ENCODE results near the gene CHCHD3. TPM values are rescaled to one million over a fixed set of nuclear protein-coding genes. Genes with fewer than 3 reads are reported as not detected.
"Not testable (repeated sequence)": the region's sequence is repeated elsewhere in the genome, so short reads cannot be mapped to it uniquely, and the experiment has no call there.

The CHCHD3 gene
- total RNA-seq, 3 donors from 2014 or later, result 71.9 to 76.4 (median 72.9) TPM

DNA sequence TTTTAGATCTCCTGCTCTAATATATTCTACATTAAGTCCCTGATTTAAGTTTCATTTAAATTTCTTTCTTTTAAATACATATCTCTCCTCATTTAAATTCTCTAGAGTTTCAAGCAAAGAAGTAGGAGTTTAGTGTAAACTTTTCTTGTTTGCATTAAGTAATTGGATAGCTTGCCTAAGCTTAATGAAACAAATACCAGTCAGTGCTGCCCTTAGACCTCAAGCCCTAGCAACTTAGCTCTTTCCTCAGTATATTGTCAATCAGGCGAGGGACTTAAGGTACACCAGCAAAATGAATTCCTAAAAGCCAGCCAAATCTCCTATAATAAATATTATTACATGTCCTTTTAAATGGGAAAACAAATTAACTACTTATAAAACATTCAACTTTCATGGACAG is 101.5 kb downstream of the CHCHD3 start:
- intact Hi-C loops (cut with DNase I, micrococcal nuclease), result no loop called here
- TF ChIP-seq, protein P1, sequence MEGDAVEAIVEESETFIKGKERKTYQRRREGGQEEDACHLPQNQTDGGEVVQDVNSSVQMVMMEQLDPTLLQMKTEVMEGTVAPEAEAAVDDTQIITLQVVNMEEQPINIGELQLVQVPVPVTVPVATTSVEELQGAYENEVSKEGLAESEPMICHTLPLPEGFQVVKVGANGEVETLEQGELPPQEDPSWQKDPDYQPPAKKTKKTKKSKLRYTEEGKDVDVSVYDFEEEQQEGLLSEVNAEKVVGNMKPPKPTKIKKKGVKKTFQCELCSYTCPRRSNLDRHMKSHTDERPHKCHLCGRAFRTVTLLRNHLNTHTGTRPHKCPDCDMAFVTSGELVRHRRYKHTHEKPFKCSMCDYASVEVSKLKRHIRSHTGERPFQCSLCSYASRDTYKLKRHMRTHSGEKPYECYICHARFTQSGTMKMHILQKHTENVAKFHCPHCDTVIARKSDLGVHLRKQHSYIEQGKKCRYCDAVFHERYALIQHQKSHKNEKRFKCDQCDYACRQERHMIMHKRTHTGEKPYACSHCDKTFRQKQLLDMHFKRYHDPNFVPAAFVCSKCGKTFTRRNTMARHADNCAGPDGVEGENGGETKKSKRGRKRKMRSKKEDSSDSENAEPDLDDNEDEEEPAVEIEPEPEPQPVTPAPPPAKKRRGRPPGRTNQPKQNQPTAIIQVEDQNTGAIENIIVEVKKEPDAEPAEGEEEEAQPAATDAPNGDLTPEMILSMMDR (IDR thresholded peaks at IDR 0.05), result no peak
- H3K36me3 ChIP-seq (ENCODE audit: low read depth), result no peaks in the 10 kb centered on the region

DNA sequence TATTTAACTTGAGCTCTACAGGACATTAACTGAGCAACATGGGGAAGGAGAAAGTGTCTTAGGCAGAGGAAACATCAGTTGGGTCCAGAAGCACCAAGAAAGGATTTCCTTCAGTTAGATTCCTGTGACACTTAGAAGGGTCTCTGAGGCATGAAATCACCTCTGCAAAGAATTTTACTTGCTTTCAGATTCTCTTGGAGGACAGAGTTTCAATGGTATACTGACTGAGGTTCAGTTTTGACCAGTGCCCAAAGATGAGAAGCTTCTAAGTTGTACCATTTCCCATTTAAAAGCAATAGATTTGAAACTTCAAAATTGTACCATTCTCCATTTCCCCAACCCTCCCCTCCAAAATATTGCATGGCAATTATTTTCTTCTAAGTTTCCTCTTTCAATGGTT is 102.4 kb downstream of the CHCHD3 start:
- Histone ChIP-seq H3K36me3 (ENCODE audit: low read depth) (no peaks in the 10 kb centered on the region), H3K9me3 (no peaks in the 10 kb centered on the region), H3K4me3 (no peak overlapping the region), H3K4me1 (ENCODE audit: low read depth) (no peaks in the 10 kb centered on the region)
- TF ChIP-seq, protein P1 (IDR thresholded peaks at IDR 0.05), result no peak
- intact Hi-C loops (cut with DNase I, micrococcal nuclease), result no loop called here
- DNase-seq, result no peak
- ATAC-seq, result no peak

More for the DNA sequence above, 101.5 kb downstream of the CHCHD3 start:
- Histone ChIP-seq H3K4me1 (ENCODE audit: low read depth) (no peaks in the 10 kb centered on the region), H3K9me3 (no peaks in the 10 kb centered on the region), H3K4me3 (no peak overlapping the region)
- no peak for ATAC-seq
- no peak for DNase-seq

DNA sequence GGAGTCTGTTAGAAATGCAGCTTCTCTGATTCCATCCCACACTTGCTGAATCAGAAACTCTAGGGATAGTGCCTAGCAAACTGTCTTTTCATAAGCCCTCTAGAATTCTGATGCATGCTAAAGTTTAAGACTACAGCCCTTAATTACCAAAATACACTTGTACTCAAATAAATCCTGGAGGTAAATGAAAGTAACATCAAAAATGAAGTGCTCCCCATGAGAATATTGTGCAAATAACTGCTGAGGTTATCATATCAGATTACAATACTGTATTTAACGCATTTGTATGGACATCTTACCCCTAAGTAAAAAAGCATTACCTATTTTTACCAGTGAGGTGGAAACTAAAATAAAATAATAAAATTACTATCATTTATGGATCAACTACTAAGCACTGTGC is 104.7 kb downstream of the CHCHD3 start:
- no peaks in the 10 kb centered on the region for H3K4me1 ChIP-seq (ENCODE audit: low read depth)
- intact Hi-C loops (cut with DNase I, micrococcal nuclease), result no loop called here
- TF ChIP-seq, protein P1 (IDR thresholded peaks at IDR 0.05), result no peak
- no peaks in the 10 kb centered on the region for H3K36me3 ChIP-seq (ENCODE audit: low read depth)
- no peaks in the 10 kb centered on the region for H3K9me3 ChIP-seq
- no peak for DNase-seq
- no peak overlapping the region for H3K4me3 ChIP-seq
- no peak for ATAC-seq

DNA sequence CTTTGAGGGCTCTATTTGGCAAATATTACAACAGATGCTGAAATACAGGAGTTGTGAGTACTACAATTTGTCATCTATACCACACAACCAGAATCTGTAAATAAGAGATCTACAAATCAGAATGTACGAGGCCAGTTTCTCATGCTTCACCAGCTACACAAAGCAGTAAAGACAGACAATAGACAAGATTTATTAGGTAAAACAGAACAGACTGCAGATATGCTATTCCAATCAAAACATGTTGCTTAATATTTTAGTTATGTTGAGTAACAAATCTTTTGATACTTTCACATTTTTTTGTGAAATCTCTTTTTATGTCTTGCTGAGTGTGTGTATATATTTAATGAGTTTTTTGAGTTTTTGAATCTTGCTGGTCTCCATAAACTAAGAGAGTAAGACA is 109.1 kb downstream of the CHCHD3 start:
- Histone ChIP-seq H3K9me3 (no peaks in the 10 kb centered on the region), H3K4me1 (ENCODE audit: low read depth) (no peaks in the 10 kb centered on the region), H3K4me3 (no peak overlapping the region), H3K36me3 (ENCODE audit: low read depth) (no peaks in the 10 kb centered on the region)
- intact Hi-C loops (cut with DNase I, micrococcal nuclease), result no loop called here
- no peak for ATAC-seq
- DNase-seq, result no peak
- TF ChIP-seq, protein P1 (IDR thresholded peaks at IDR 0.05), result no peak

DNA sequence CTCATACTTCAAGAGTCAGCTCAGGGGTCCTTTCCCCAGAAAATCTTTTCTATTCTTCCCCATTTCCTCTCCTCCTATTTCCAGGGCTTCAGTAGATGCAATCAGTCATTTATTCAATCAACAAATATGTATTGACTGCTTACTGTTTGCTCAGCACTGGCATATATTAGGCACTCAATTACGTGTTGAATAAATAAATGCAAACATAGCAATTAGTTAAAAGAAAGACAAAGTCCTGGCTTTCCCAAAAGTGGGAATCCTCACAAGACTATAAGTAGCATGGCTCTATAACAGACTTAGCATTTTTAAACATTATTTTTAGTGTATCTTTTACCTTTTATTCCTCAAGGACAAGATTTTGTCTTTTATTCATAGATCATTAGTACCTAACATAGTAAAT is 111.6 kb downstream of the CHCHD3 start:
- Histone ChIP-seq H3K4me3 (no peak overlapping the region), H3K4me1 (ENCODE audit: low read depth) (no peaks in the 10 kb centered on the region), H3K36me3 (ENCODE audit: low read depth) (no peaks in the 10 kb centered on the region), H3K9me3 (no peaks in the 10 kb centered on the region)
- intact Hi-C loops (cut with DNase I, micrococcal nuclease), result no loop called here
- ATAC-seq (no peak), DNase-seq (no peak)
- TF ChIP-seq, protein P1 (IDR thresholded peaks at IDR 0.05), result no peak

DNA sequence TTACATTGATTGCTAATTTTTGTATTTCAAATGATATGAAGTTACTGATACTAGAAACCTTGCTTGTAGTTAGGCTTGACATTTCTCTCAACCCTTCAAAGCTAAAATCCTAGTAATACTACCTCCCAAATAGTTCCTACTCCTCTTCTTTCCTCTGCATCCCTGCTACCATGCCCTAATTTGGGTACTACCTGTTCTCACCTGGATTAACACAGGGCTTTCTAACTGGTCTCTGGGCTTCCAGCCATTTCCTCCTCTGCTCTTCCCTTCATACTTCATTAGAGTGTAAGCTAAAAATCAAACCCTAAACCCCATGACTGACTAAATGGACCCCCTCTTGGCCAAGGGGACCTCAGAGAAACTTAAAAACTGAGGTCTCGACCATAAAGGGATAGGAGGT is 112.4 kb downstream of the CHCHD3 start:
- TF ChIP-seq, protein P1 (IDR thresholded peaks at IDR 0.05), result no peak
- intact Hi-C loops (cut with DNase I, micrococcal nuclease), result no loop called here
- DNase-seq (no peak), ATAC-seq (no peak)
- H3K4me3 ChIP-seq, result no peak overlapping the region
- H3K36me3 ChIP-seq (ENCODE audit: low read depth), result no peaks in the 10 kb centered on the region
- H3K4me1 ChIP-seq (ENCODE audit: low read depth), result no peaks in the 10 kb centered on the region
- no peaks in the 10 kb centered on the region for H3K9me3 ChIP-seq

DNA sequence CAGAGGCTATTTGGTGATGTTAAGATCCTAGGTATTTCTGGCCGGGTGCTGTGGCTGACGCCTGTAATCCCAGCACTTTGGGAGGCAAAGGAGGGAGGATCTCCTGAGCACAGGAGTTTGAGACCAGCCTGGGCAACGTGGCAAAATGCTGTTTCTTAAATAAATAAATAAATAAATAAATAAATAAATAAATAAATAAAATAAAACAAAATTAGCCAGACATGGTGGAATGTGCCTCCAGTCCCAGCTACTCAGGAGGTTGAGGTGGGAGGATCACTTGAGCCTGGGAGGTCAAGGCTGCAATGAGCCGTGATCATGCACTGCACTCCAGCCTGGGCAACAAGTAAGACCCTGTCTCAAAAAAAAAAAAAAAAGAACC is 114.4 kb downstream of the CHCHD3 start:
- H3K9me3 ChIP-seq; DNase-seq; intact Hi-C loops (cut with DNase I, micrococcal nuclease); H3K4me1 ChIP-seq (ENCODE audit: low read depth); H3K36me3 ChIP-seq (ENCODE audit: low read depth); ATAC-seq; H3K4me3 ChIP-seq: not testable (repeated sequence)

All from mucosa of descending colon (tissue), 3 donors.